ENCODE results near the gene CHRNA4.

CHRNA4 gene

GRCh38 chr20:63352811-63353221 is 8.3 kb downstream of the CHRNA4 start:
- Histone ChIP-seq H3K4me2 (ENCODE audit: low read length) (no peak overlapping the region), H4K20me1 (ENCODE audit: insufficient read depth, low read length) (no peaks in the 10 kb centered on the region), H3K9ac (ENCODE audit: low read length) (no peak overlapping the region), H2AFZ (ENCODE audit: low read depth, low read length) (no peak overlapping the region), H3K27ac (ENCODE audit: low read length) (no peak overlapping the region), H3K4me3 (ENCODE audit: low read length) (no peak overlapping the region), H3K9me3 (ENCODE audit: insufficient read depth, low read length) (no peaks in the 10 kb centered on the region), H3K4me1 (ENCODE audit: low read length) (no peaks in the 10 kb centered on the region), H3K36me3 (replicated peaks; ENCODE audit: low read depth, low read length) (no peaks in the 10 kb centered on the region), H3K79me2 (ENCODE audit: low read length) (no peaks in the 10 kb centered on the region), H3K27me3 (ENCODE audit: low read depth, low read length) (no peaks in the 10 kb centered on the region)
- TF ChIP-seq EZH2phosphoT487 (IDR thresholded peaks at IDR 0.05; ENCODE audit: low read depth) (no peak), CTCF (IDR thresholded peaks at IDR 0.05; ENCODE audit: low read depth, low read length) (no peak)

- Histone ChIP-seq H3K4me3 (ENCODE audit: low read length) (no peak overlapping the region), H3K36me3 (replicated peaks; ENCODE audit: low read depth, low read length) (no peaks in the 10 kb centered on the region), H3K9me3 (ENCODE audit: insufficient read depth, low read length) (no peaks in the 10 kb centered on the region), H3K27ac (ENCODE audit: low read length) (no peak overlapping the region), H3K9ac (ENCODE audit: low read length) (no peak overlapping the region), H4K20me1 (ENCODE audit: insufficient read depth, low read length) (no peaks in the 10 kb centered on the region), H3K79me2 (ENCODE audit: low read length) (no peaks in the 10 kb centered on the region), H3K4me2 (ENCODE audit: low read length) (no peak overlapping the region), H2AFZ (ENCODE audit: low read depth, low read length) (no peak overlapping the region), H3K27me3 (ENCODE audit: low read depth, low read length) (no peaks in the 10 kb centered on the region), H3K4me1 (ENCODE audit: low read length) (no peaks in the 10 kb centered on the region)
- TF ChIP-seq CTCF (IDR thresholded peaks at IDR 0.05; ENCODE audit: low read depth, low read length) = no peak
- no peak for TF ChIP-seq EZH2phosphoT487 (IDR thresholded peaks at IDR 0.05; ENCODE audit: low read depth)
These were observed 9.1 kb downstream of the CHRNA4 start for GRCh38 chr20:63351811-63352591.

GRCh38 chr20:63351326-63351700 is 9.8 kb downstream of the CHRNA4 start:
- Histone ChIP-seq H3K27ac (ENCODE audit: low read length) (no peak overlapping the region), H2AFZ (ENCODE audit: low read depth, low read length) (no peak overlapping the region), H3K9me3 (ENCODE audit: insufficient read depth, low read length) (no peaks in the 10 kb centered on the region), H3K4me1 (ENCODE audit: low read length) (no peaks in the 10 kb centered on the region), H3K79me2 (ENCODE audit: low read length) (no peaks in the 10 kb centered on the region), H3K4me2 (ENCODE audit: low read length) (no peak overlapping the region), H4K20me1 (ENCODE audit: insufficient read depth, low read length) (no peaks in the 10 kb centered on the region), H3K4me3 (ENCODE audit: low read length) (no peak overlapping the region), H3K27me3 (ENCODE audit: low read depth, low read length) (no peaks in the 10 kb centered on the region), H3K36me3 (replicated peaks; ENCODE audit: low read depth, low read length) (no peaks in the 10 kb centered on the region), H3K9ac (ENCODE audit: low read length) (no peak overlapping the region)
- no peak for TF ChIP-seq CTCF (IDR thresholded peaks at IDR 0.05; ENCODE audit: low read depth, low read length)
- no peak for TF ChIP-seq EZH2phosphoT487 (IDR thresholded peaks at IDR 0.05; ENCODE audit: low read depth)

- TF ChIP-seq EZH2phosphoT487 (IDR thresholded peaks at IDR 0.05; ENCODE audit: low read depth) (no peak), CTCF (IDR thresholded peaks at IDR 0.05; ENCODE audit: low read depth, low read length) (no peak)
- Histone ChIP-seq H3K79me2 (ENCODE audit: low read length) (no peaks in the 10 kb centered on the region), H3K4me1 (ENCODE audit: low read length) (no peaks in the 10 kb centered on the region)
These were observed 10.4 kb downstream of the CHRNA4 start for GRCh38 chr20:63350597-63351325.

More at GRCh38 chr20:63350597-63351325, 10.4 kb downstream of the CHRNA4 start:
- H3K4me2 ChIP-seq (ENCODE audit: low read length) = no peak overlapping the region
- H2AFZ ChIP-seq (ENCODE audit: low read depth, low read length) = no peak overlapping the region
- no peak overlapping the region for H3K9ac ChIP-seq (ENCODE audit: low read length)
- H3K9me3 ChIP-seq (ENCODE audit: insufficient read depth, low read length) = no peaks in the 10 kb centered on the region
- H3K27ac ChIP-seq (ENCODE audit: low read length) = no peak overlapping the region
- no peak overlapping the region for H3K4me3 ChIP-seq (ENCODE audit: low read length)
- no peaks in the 10 kb centered on the region for H3K27me3 ChIP-seq (ENCODE audit: low read depth, low read length)
- no peaks in the 10 kb centered on the region for H3K36me3 ChIP-seq (replicated peaks; ENCODE audit: low read depth, low read length)
- no peaks in the 10 kb centered on the region for H4K20me1 ChIP-seq (ENCODE audit: insufficient read depth, low read length)

Data from OCI-LY3 (cell line).